Activated T-cell treated with anti-CD3 and anti-CD28 coated beads, Interleukin-2, amount 50 U/mL, for 1 hour (primary cell): ENCODE measurements around the gene SCAF11.

ENCODE experiments used
- DNase-seq: peaks from one replicate; pipeline ENCODE4 v3.0.0-alpha.2; 2020

SCAF11 gene

GRCh38 chr12:45977620-45978019 is 12.8 kb downstream of the SCAF11 start:
- no peak for DNase-seq

GRCh38 chr12:45975506-45975905 is 14.9 kb downstream of the SCAF11 start:
- DNase-seq, result no peak

DNA sequence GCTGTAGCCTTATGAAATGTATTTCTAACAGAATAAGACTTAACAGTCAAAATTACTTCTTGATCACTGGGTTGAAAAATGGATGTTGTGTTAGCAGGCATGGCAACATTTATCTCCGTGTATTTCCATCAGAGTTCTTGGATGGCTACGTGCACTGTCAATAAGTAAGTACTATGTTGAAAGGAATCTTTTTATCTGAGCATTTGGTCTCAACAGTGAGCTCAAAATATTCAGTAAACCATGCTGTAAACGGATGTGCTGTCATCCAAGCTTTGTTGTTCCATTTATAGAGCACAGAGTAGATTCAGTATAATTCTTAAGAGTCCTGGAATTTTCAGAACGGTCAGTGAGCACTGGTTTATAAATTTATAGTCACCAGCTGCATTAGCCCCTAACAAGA is 15.5 kb downstream of the SCAF11 start:
- DNase-seq, result no peak

DNA sequence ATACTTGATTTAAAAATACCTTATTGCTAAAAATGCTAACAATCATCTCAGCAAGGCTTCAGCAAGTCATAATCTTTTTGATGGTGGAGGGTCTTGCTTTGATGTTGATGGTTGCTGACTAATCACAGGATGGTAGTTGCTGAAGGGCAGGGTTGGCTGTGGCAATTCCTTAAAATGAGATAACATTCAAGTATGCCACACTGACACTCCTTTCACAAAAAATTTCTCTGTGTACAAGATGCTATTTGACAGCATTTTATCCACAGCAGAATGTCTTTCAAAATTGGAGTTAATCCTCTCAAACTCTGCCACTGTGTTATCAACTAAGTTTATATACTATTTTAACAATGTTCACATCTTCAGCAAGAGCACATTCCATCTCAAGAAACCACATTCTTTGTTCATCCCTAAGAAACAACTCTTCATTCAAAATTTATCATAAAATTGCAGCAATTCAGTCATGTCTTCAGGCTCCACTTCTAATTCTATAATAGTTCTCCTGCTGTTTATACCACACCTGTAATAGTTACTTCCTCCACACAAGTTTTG is 16.1 kb downstream of the SCAF11 start:
- DNase-seq, result no peak

- DNase-seq, result no peak
Observed at GRCh38 chr12:45973526-45973925, 16.8 kb downstream of the SCAF11 start.

DNA sequence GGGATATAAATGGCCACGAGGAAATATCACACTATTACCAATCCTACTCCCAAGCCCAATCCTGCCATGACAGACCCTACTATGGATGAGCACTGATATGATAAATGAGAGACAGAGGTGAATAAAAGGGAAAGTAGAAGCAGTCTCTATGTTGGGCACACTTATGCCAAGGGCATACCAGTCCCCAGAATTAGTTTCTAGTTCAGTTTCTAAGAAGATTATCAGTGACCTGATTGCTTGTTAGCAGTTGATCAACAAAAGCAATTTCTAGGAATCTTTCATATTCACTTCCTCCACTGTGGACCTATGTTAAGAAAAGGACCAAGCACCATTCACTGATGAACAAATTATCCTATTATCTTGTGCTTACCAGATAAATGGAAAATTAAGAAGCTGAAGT is 20.0 kb downstream of the SCAF11 start:
- DNase-seq, result no peak

- no peak for DNase-seq
Observed at GRCh38 chr12:45969084-45969483, 21.3 kb downstream of the SCAF11 start.

GRCh38 chr12:45966486-45966885 is 23.9 kb downstream of the SCAF11 start:
- no peak for DNase-seq

GRCh38 chr12:45962553-45963325 is 27.6 kb downstream of the SCAF11 start:
- DNase-seq, result no peak

GRCh38 chr12:45959728-45960127 is 30.6 kb downstream of the SCAF11 start:
- DNase-seq, result no peak

DNA sequence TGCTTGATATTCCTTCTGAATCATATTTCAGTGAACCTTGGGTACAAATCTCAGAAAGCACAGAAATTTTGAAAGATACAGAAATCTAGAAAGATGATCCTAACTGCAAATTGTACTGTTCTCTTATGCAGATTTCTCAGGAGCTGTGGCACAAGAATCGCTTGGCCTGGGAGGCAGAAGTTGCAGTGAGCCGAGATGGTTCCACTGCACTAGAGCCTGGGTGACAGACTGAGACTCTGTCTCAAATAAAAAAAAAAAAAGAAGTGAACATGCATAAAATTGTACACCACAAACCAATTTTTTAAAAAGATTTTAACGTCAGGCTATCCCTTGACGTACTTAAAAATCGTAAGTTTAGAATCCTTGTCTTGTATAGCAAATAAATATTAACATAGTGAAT is 31.3 kb downstream of the SCAF11 start:
- no peak for DNase-seq

DNA sequence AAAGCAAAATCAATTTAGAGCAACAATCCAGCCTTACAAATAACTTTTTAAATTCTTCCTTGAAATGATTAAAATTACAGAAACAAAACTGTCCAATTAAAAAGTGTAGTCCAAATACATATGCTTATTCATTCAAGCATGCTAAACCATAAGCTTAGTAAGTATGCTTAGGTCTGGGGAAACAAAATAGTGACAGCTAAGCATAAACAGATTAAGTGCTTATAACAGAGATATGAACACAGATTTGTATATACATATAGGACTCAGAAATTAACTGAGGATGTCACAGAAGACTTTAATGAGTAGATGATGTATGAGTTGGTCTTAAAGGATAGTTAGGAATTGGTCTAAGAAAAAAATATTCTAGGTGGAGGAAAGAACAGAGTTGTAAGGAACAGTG is 41.8 kb downstream of the SCAF11 start:
- DNase-seq, result no peak

DNA sequence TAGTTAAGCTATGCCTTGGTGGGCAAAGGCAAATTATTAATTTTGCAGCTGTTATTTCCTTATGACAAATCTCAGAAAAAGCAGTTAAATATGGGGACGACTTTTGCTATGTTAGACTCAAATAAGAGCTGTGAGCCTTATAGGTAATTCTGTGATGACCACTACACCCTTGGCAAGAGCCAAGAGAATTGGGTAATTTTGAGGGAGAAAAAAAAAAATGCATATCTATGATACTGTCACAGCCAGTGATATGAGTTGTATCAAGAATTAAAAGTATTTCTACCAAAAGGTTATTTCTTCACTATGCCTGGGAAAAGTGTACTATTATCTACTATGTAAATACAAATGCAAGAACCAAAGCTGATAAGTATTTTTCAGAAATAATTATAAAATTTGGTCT is 43.9 kb downstream of the SCAF11 start:
- DNase-seq, result no peak

DNA sequence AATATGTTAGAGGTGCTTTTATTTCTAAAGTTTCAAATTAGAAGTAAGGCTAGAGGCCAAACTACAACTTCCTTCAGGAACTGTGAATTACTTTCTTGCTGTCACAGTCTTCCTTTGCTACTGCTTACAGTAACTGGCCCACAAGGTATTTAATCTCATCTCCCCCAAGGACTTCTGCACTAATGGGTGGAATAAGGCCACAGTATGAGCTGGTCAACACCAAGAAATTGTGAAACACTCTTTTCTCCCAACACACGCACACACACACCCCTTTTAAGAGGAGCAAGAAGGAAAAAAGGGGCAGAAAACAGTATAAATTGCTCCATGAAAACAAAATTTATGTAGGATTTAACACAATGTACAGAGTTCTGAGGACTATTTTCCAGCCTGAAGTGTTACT is 45.6 kb downstream of the SCAF11 start:
- DNase-seq, result no peak

DNA sequence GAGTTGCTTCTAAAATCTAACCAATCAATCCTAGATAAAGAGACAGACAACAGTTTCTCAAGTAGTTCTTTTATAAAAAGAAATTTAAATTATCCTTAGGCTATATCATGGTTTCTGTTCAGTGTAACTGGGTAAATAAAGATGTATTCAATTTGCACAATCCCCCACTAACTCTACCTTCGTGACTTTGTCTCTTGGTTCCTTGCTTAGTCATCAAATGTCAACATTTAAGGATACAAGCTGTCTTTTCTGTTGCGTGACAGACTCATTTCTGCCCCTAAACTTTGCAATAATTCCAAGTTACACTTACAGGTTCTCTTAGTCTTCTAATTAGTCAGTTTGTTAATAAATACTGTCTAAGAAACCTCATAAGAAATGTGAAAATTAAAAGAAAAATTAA is 50.6 kb downstream of the SCAF11 start:
- no peak for DNase-seq

GRCh38 chr12:45938566-45938965 is 51.8 kb downstream of the SCAF11 start:
- DNase-seq, result no peak

DNA sequence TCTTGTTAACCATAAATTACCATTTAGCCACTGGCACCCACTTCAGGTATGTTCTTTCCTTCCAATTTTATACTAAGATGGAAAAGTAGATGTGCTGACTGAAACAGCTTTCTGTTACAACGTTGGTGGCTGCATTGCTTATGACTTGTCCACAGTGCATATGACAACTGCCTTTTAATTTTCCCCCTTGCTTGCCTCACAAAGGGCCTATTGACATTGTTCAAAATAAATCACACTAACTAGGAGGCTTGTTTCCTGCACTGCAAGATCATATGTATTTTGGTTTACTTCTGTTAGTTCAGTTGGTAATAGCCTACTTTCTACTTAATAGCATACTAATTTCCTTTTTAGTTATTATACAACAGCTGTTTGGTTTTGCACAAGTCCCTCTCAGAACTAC is 55.4 kb downstream of the SCAF11 start:
- no peak for DNase-seq

DNA sequence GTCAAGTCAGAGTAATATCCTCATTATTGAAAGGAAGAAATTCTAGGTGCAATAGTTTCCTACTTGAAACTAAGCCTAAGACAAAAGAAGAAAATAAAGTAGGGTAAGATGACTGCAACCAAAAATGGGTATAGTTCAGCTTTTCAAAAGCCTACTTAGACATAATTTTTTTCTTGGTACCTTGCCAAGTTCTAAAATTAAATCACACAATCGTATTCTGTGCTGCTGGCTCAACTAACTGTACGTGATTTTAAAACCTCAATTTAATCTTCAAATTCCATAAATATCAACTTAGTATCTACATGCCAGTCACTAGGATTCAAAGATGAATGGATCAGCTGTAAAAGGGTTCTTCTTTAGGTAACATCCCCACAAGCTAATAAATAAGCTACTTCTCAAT is 56.9 kb downstream of the SCAF11 start:
- no peak for DNase-seq

DNA sequence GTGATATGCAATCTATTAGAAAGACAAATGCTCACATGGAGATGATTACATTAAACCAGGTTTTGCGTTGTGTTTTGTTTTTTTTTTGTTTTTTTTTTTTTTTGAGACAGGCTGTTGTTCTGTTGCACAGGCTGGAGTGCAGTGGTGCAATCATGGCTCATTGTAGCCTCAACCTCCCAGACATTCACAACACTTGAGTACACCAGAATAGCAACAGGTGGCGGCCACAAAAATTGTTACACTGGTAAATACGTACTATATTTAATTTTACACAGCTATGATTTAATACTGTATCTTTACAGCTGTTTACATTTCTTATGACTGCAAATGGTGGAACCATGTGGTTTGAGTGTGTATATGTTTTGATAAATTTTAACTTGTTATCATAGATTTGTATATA is 60.0 kb downstream of the SCAF11 start:
- no peak for DNase-seq

DNA sequence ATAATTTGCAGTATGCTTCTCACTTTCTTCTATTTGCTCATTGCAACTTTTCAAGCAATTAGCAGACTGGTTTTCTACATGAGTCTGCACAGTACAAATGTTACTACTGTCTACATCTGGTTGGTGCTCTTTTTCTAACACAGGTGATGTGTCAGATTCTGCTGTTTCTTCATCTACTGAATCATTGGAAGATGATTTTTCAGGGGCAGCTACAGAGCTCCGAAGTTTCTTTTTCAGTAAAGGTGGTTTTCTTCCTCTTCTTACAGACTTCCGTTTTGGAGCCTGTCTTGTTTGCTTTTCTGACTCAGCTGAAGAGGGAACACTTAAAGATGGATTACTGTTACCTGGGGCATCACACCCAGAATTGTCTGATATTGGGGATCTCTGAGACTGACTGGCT is 62.1 kb downstream of the SCAF11 start:
- DNase-seq, result no peak

DNA sequence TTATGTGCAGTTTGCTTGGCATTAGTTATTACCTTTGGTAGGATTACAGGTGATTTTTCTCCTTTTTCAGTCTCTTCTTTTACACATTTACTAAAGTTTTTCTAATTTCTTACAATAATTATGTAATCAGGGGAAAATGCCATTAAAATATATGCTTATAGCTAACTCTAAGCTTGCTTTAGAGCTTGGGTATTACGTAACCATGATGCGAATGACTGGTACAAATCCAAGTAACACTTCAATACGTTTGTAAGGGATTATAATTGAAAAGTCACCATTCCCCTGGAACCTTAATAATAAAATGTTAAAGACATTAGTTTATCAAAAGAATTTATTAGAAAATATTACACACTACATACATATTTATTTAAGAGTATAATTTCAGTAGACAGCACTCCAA is 71.6 kb downstream of the SCAF11 start:
- no peak for DNase-seq

- no peak for DNase-seq
Observed at GRCh38 chr12:45915405-45915804, 75.0 kb downstream of the SCAF11 start.

DNA sequence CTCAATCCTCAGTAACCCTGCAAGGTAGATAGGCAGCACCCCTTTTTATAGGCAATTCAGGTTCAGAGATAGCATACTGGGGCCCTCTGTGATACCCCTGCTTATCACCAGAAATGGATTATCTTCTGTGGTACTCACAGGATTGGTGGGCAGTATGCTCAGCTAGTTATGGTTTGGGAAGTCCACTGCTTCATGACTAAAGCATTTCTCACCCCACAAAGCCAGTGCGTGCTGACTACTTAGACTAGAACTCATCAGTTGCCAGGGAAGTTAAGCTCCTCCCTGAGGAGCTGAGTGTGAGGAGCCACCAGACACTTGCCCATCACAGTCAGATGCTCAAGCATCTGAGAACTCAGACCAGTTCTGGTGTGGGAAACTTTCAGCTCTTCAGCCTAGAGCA is 76.3 kb downstream of the SCAF11 start:
- DNase-seq, result no peak

- DNase-seq, result no peak
Observed at GRCh38 chr12:45913631-45914030, 76.7 kb downstream of the SCAF11 start.

- no peak for DNase-seq
Observed at GRCh38 chr12:45912774-45913173, 77.6 kb downstream of the SCAF11 start.
